Astrocyte (in vitro differentiated cells and primary cell): Measurements from ENCODE around the gene CCDC200. TPM values are rescaled to one million over a fixed set of nuclear protein-coding genes. Genes with fewer than 3 reads are reported as not detected.
A peak's percentile ranks its signal among the peaks of the same experiment; 100 is the strongest.

ENCODE experiments used
- DNase-seq: peaks from one replicate; pipeline ENCODE4 v3.0.0-alpha.2; 2010; ENCODE audit warnings: low read depth
- FAIRE-seq: peaks from 2 replicates; lab custom pipeline; 2011; peaks lifted over from hg19 to GRCh38; lab: Jason Lieb, UNC
- H2AFZ ChIP-seq: 2 replicates; pipeline ENCODE4 v1.6.0; 2012; ENCODE audit warnings: low read depth, low read length, inconsistent platforms
- H3K27ac ChIP-seq: 2 replicates; pipeline ENCODE4 v1.5.1; 2011; ENCODE audit warnings: low read depth, low read length, inconsistent platforms
- H3K27me3 ChIP-seq: 2 replicates; pipeline ENCODE4 v1.6.0; 2011; ENCODE audit warnings: low read length, inconsistent platforms; ENCODE audit not compliant: insufficient read depth
- H3K36me3 ChIP-seq: 2 replicates; pipeline ENCODE4 v1.5.1; 2011; ENCODE audit warnings: low read length, inconsistent platforms; ENCODE audit not compliant: insufficient read depth
- H3K4me1 ChIP-seq: 2 replicates; pipeline ENCODE4 v1.5.1; 2011; ENCODE audit warnings: low read length, inconsistent platforms; ENCODE audit not compliant: insufficient read depth
- H3K4me2 ChIP-seq: 2 replicates; pipeline ENCODE4 v1.6.0; 2012; ENCODE audit warnings: low read length, inconsistent platforms
- H3K4me3 ChIP-seq: 2 replicates; pipeline ENCODE4 v1.5.1; 2011; ENCODE audit warnings: low read depth, mild to moderate bottlenecking, low read length, inconsistent platforms; ENCODE audit not compliant: insufficient read depth
- H3K79me2 ChIP-seq: 2 replicates; pipeline ENCODE4 v1.6.0; 2012; ENCODE audit warnings: mild to moderate bottlenecking, low read length, inconsistent platforms; ENCODE audit not compliant: insufficient read depth
- H3K9ac ChIP-seq: 2 replicates; pipeline ENCODE4 v1.6.0; 2012; ENCODE audit warnings: mild to moderate bottlenecking, low read length, inconsistent platforms
- H3K9me3 ChIP-seq: 2 replicates; pipeline ENCODE4 v1.5.1; 2012; ENCODE audit warnings: low read depth, mild to moderate bottlenecking, low read length, inconsistent platforms; ENCODE audit not compliant: insufficient read depth
- H4K20me1 ChIP-seq: 2 replicates; pipeline ENCODE4 v1.6.0; 2012; ENCODE audit warnings: low read length, inconsistent platforms; ENCODE audit not compliant: insufficient read depth
- H3K27ac Mint-ChIP-seq: one replicate; pipeline ENCODE4 v1.8.0; 2021; ENCODE audit warnings: mild to moderate bottlenecking, mixed read lengths; ENCODE audit not compliant: unreplicated experiment
- H3K27me3 Mint-ChIP-seq: one replicate; pipeline ENCODE4 v1.8.0; 2021; ENCODE audit warnings: low read depth, mixed read lengths; ENCODE audit not compliant: unreplicated experiment
- H3K36me3 Mint-ChIP-seq: one replicate; pipeline ENCODE4 v1.8.0; 2021; ENCODE audit warnings: low read depth, mixed read lengths; ENCODE audit not compliant: unreplicated experiment
- H3K4me1 Mint-ChIP-seq: one replicate; pipeline ENCODE4 v1.8.0; 2021; ENCODE audit warnings: low read depth, mixed read lengths; ENCODE audit not compliant: unreplicated experiment
- H3K4me3 Mint-ChIP-seq: one replicate; pipeline ENCODE4 v1.8.0; 2021; ENCODE audit warnings: mild to moderate bottlenecking, moderate library complexity, mixed read lengths; ENCODE audit not compliant: unreplicated experiment
- H3K9me3 Mint-ChIP-seq: one replicate; pipeline ENCODE4 v1.8.0; 2021; ENCODE audit warnings: mild to moderate bottlenecking, mixed read lengths; ENCODE audit not compliant: unreplicated experiment
- CTCF ChIP-seq: IDR thresholded peaks from 2 replicates; pipeline ENCODE4 v1.5.1; 2011; ENCODE audit warnings: low read depth, mild to moderate bottlenecking, inconsistent platforms, low read length, moderate library complexity; ENCODE audit not compliant: insufficient read depth
- EZH2 ChIP-seq: IDR thresholded peaks from 2 replicates; pipeline ENCODE4 v1.6.1; 2012; ENCODE audit warnings: mild to moderate bottlenecking, low read length, inconsistent platforms; ENCODE audit not compliant: insufficient read depth
- total RNA-seq: library from RNA; stranded (reverse); gene quantifications from 2 replicates; pipeline ENCODE4 v1.2.1, GENCODE V29; 2021

The CCDC200 gene
- total RNA-seq, 1 donor from 2014 or later: not detected

- peaks cover 10% of the 10 kb centered on the region for H3K4me1 Mint-ChIP-seq
- FAIRE-seq (no peak), DNase-seq (no peak)
- Histone ChIP-seq H3K36me3 (peaks cover 27% of the 10 kb centered on the region), H3K4me3 (no peak overlapping the region), H3K27me3 (no peaks in the 10 kb centered on the region), H4K20me1 (peaks cover 15% of the 10 kb centered on the region), H3K9me3 (no peaks in the 10 kb centered on the region), H2AFZ (no peak overlapping the region), H3K9ac (no peak overlapping the region), H3K4me1 (peaks cover 11% of the 10 kb centered on the region), H3K4me2 (no peak overlapping the region), H3K79me2 (peaks cover 16% of the 10 kb centered on the region), H3K27ac (no peak overlapping the region)
- no peak overlapping the region for H3K4me3 Mint-ChIP-seq
- no peaks in the 10 kb centered on the region for H3K27me3 Mint-ChIP-seq
- no peak for TF ChIP-seq CTCF
- TF ChIP-seq EZH2: no peak
- H3K27ac Mint-ChIP-seq: no peak overlapping the region
- H3K36me3 Mint-ChIP-seq: peaks cover 30% of the 10 kb centered on the region
- H3K9me3 Mint-ChIP-seq: no peaks in the 10 kb centered on the region
Measured at GRCh38 chr17:43215341-43215740, 13.1 kb downstream of the CCDC200 start.

GRCh38 chr17:43213545-43213944, 14.9 kb downstream of the CCDC200 start:
- no peak for FAIRE-seq
- Mint-ChIP-seq H3K4me3 (peak overlapping the region; percentile 55), H3K4me1 (peaks cover 10% of the 10 kb centered on the region)

More at GRCh38 chr17:43213545-43213944, 14.9 kb downstream of the CCDC200 start:
- H3K4me1 ChIP-seq: peaks cover 11% of the 10 kb centered on the region
- Mint-ChIP-seq H3K9me3 (no peaks in the 10 kb centered on the region), H3K27ac (no peak overlapping the region), H3K27me3 (no peaks in the 10 kb centered on the region), H3K36me3 (peaks cover 23% of the 10 kb centered on the region)
- H2AFZ ChIP-seq: no peak overlapping the region
- H4K20me1 ChIP-seq: peaks cover 15% of the 10 kb centered on the region
- H3K9ac ChIP-seq: no peak overlapping the region
- peaks cover 16% of the 10 kb centered on the region for H3K79me2 ChIP-seq
- H3K27ac ChIP-seq: no peak overlapping the region
- TF ChIP-seq CTCF (no peak), EZH2 (no peak)
- H3K4me3 ChIP-seq: no peak overlapping the region
- H3K27me3 ChIP-seq: no peaks in the 10 kb centered on the region
- no peaks in the 10 kb centered on the region for H3K9me3 ChIP-seq
- H3K4me2 ChIP-seq: peak overlapping the region; percentile 91
- DNase-seq: no peak
- H3K36me3 ChIP-seq: peaks cover 28% of the 10 kb centered on the region
